Measurements from ENCODE around the gene C19orf81. TPM values are rescaled to one million over a fixed set of nuclear protein-coding genes. Genes with fewer than 3 reads are reported as not detected.

Gene C19orf81
- total RNA-seq, 1 experiment from 2014 or later = 9.2 TPM

DNA sequence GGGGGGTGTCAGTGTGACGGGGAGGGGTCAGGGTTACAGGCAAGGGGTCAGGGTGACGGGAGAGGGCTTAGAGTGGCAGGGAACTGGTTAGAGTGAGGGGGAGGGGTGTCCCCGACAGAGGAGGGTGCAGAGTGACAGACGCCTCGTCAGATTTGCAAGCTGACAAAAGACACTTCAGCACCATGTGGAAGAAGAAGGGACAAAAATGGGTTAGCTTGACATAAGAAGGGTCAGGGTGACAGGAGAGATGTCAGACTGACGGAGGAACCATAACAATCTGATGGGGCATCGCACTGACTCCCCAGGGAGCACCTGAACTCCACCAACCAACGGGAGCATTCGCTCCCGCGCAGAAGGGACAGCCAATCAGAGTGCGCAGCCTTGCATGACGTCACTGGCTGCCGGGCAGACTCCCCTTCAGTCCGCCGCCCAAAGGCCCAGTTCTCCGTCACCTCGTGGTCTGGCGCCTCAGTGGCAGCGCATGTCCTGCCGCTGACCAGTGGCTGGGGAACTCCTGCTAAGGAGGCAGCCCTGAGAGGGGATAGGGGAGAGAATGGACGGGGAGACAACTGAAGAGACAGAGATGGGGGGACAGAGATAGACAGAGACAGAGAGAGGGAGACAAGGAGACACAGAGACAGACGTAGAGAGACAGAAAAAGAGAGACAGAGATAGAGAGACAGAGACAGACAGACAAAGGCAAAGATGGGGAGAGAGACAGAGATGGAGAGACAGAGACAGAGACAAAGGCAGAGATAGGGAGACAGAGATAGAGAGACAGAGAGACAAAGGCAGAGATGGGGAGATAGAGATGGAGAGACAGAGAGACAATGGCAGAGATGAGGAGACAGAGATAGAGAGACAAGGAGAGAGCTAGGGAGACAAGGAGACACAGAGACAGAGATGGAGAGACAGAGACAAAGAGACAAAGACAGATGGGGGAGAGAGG is 30.2 kb downstream of the C19orf81 start:
- peak; percentile 92 for DNase-seq (ENCODE audit: low read depth)

DNA sequence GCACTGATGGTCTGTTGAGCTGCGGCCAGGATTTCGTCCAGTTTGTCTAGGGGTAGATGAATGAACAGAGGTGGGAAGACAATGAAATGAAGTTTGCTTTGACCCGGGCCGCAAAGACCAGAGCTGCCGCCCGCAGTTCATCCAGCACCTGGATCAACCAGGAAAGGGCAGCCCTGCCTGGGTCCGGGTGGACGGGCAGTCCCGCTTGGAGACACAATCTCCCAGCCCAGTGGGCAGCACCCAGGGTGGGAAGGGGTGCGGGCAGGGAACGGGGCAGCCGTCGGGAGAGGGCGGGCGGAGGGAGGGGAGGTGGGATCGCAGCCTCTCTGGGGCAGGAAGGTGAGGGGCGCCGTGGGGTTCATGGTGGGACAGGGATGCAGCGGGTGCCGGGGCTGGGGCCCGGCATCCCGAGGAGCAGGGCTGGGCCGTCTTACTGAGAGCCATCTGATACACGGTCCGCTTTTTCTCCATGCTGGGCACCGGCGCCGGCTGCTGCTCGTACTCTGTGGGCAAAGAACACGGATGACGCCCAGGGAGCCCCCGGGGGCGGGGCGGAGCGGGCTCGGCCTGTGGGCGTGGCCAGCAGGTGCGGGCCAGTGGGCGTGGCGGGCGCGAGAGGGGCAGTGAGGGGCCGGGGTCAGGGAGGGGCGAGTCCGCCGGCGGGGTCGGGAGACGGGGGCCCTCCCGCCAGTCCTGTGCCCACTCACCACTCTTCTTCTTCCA is 37.2 kb downstream of the C19orf81 start:
- DNase-seq (ENCODE audit: low read depth) = no peak

DNA sequence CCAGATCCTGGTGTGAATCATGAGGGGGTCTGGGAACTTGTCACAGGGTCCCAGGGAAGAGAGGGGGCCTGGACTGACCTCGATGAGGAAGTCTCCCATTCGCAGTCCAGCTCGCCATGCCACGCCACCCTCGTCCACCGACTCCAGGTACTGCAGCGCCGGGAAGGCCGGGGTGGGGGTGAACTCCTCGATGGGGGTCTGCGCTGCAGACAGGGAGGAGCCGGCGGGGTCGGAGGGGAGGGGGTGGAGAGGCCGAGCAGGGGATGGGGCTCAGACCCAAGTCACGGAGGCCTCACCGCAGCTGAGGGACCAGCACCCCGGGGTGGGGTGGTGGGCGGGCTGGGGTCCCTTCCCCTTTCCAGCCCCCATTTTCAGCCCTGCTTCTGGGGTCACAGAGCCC is 39.5 kb downstream of the C19orf81 start:
- no peak for DNase-seq (ENCODE audit: low read depth)

DNA sequence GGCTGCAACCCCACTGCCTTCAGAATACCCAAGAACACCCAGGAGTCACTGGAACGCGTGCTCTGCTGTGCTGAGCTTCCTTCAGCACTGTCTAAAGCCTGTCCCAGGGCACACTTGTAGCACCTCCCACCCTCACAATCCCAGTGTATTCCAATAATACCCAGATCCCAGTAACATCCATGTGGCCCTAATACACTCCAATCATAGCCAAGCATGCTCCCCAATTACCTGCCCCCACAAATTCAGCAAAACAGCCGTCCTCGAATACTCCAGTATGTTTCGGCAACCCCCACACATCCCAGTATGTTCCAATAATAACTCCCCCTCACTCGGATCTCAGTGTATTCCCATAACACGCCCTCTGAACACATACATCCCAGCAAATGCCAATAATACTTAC is 41.2 kb downstream of the C19orf81 start:
- no peak for DNase-seq (ENCODE audit: low read depth)

DNA sequence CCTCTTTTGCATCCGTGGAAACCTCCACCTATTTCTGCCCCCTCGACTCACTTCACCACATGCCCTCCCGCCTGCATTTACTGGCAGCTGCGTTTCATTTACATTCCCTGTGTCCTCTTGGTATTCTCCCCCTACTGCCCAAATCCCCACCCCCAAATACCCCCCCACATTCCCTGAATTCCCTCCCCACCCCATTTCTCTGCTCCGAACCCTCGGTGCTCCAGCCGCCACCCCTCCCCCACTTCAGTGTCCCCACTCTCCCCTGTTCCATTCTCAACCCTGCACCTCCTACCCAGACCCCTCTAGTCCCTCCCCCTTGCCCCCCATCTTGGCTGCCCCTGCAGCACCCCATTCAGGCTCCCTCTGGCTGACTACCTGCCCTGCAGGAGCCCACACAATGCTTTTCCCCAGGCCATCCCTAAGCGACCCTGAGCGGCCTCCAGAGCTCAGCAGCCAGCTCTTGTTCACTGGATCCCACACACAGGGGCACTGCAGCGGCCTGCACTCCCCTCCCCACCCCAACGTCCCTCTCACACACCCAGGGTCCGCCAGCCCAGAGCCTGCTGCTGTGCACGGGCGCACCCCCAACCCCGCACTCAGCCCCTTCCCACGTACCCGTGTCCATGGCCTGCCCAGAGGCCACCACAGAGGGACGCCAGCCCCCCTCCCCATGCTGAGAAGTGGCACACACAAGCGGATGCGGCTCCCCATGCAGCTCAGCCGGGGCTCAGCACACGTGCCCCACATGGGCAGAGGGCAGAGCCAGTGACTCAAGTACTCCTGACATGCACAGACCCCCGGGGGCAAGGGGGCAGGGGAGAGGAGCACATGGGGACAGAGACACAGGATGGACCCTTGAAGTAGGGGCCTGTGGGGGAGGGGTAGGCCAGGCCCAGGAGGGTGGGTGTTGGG is 44.1 kb downstream of the C19orf81 start:
- no peak for DNase-seq (ENCODE audit: low read depth)

DNA sequence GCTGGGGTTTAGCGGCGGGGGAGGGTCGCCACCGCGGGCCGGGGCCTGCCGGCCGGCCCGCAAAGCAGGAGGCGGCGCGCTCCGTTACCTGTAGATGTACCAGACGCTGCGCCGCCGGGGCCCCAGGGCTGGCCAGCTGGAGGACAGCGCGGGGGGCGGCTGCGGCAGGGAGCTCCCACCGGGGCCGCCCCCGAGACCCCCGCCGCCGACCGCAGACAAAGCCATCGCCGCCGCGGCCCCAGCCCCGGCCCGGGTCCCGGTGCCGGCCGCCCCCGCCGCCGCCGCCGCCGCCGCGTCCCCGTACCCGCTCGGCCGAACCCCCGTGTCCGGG is 45.5 kb downstream of the C19orf81 start:
- DNase-seq (ENCODE audit: low read depth) = no peak

DNA sequence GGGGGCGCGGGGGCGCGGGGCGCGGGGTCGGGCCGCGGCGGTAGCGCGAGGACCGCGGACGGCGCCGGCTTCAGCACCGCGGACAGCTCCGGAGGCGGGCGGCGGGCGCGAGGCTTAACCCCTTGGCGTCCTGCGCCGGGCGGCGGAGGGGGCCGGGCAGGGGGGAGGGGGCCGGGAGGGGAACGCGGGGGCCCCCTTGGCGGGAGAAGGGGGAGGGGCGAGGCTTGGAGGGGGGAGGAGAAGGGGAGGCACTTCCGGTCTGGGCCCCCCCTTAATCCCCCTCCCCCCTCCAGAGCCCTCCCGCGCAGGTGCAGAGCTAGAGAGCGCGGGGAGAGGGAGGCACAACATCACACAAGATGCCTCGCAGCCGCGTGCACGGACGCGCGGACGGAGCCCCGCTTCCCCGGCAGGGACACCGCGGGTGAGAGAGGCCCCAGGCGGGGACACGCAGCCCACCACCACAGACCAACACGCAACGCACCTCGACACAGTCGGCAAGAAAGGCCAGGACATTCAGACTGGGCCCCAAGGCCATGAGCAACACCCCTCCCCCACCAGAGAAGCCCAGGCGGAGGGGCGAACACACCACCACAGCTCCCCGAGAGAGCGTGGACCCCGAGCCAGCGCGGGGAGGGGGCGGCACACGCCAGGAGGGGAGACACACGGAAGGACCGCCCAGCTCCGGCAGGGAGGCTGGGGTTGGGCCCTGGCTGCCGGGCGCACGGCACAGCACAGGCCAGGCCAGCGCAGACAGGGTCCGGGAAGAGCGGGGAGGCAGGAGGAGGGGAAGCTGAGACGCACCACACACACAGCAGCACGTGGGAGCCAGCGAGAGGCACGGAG is 46.2 kb downstream of the C19orf81 start:
- peak; percentile 42 for DNase-seq (ENCODE audit: low read depth)

DNA sequence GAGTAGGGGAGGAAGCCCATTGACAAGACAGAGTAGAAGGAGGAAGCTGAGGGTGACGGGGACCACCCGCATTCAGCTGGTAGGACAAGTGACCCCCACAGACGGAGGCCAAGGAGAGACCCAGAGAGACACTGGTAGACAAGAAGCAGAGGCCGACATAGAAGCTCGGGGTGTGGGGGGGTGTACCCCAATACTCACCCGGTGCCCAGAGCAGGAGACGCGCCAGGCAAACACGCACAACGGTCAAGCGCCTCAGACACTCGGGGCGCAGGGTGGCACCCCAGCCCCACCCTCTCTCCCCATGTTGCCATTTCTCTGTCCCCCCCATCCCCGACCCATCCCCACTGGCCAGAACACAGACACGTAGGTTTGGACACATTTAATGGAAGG is 46.8 kb downstream of the C19orf81 start:
- DNase-seq (ENCODE audit: low read depth) = no peak

DNA sequence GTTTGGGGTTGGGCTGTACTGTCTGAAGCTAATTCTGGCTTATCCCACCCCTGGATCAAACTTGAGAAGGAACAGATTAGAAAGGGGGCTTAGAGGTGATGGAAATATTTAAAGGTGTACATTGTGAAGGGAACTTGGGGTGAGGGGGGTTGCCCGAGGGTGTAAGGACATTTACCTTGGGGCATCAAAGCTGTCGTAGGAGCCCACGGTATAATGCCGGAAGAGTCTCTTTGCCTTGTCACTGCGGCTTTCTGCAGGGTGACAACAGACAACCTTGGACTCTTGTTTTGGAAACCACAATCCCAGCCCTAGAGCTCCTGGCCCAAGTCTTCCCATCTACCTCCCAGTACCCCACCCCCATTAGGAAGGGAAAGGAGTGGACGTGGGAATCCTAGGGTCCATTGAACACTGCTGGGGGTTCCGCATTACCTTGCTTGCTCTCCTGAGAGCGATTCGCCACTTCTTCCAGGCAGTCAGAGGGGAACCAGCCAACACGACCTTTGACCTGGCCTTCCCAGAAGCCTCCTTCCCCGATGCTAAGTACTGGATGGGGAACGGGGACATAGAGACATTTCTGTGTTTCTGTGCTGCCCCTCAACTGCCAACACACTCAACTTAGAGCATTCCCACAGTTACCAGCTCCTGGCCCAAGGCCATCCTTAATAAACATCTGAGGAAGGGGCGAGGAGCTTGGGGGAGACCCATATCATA is 48.3 kb downstream of the C19orf81 start:
- no peak for DNase-seq (ENCODE audit: low read depth)

DNA sequence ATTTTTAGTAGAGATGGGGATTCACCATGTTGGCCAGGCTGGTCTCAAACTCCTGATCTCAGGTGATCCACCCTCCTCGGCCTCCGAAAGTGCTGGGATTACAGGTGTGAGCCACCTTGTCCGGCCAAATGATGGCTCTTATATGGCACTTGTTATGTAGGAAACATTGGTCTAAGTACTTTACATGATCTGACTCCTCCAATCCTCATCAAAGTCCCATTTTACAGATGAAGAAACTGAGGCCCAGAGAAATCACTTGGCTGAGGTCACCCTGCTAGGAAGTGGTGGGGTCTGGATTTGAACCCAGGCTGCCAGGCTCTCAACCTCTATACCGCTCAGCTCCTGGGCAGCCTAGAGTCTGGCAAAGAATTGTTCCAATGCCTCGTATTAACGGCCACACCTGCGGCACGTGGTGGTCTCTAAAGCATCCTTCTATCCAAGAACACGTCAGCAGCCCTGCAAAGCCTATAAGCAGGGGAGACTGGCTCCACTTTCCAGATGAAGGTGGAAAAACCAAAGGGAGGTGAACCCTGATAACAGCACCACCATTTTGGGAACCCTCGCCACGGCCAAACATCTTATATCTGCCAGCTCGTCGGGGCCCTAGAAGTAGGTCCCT is 52.2 kb downstream of the C19orf81 start:
- no peak for DNase-seq (ENCODE audit: low read depth)

DNA sequence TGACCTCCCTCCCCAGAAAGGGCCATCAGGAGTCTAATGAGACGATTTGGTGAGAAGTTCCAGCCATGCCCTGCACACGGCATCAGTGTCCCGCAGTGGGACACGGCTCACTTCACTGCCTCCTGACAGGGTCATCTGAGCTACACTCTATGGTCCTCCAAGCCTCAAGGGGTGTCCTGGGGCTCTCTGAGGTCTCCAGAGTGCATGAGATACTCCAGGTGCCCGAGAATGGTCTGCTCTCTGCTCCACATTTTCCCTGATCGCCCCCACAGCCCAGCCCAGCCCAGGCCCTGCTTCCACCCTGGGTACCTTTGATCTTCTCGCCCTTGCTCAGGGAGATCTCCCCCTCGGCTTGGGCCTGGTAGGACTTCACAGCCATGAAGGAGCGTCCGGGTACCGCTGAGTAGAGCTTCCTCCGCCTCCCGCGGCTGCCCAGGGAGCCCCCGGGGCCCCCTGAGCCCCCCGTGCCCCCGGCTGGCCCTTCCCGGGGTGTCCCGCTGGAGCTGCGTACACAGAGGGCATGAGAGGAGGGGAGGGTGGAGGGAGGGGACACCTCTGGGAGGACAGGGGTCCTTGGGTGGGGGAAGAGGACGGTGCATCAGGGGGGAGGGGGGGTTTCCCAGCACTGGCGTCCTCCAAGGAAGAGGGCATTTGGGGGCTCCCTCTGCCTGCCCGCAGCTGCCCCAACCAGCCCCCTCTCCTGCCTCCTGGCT is 53.1 kb downstream of the C19orf81 start:
- DNase-seq (ENCODE audit: low read depth) = no peak

DNA sequence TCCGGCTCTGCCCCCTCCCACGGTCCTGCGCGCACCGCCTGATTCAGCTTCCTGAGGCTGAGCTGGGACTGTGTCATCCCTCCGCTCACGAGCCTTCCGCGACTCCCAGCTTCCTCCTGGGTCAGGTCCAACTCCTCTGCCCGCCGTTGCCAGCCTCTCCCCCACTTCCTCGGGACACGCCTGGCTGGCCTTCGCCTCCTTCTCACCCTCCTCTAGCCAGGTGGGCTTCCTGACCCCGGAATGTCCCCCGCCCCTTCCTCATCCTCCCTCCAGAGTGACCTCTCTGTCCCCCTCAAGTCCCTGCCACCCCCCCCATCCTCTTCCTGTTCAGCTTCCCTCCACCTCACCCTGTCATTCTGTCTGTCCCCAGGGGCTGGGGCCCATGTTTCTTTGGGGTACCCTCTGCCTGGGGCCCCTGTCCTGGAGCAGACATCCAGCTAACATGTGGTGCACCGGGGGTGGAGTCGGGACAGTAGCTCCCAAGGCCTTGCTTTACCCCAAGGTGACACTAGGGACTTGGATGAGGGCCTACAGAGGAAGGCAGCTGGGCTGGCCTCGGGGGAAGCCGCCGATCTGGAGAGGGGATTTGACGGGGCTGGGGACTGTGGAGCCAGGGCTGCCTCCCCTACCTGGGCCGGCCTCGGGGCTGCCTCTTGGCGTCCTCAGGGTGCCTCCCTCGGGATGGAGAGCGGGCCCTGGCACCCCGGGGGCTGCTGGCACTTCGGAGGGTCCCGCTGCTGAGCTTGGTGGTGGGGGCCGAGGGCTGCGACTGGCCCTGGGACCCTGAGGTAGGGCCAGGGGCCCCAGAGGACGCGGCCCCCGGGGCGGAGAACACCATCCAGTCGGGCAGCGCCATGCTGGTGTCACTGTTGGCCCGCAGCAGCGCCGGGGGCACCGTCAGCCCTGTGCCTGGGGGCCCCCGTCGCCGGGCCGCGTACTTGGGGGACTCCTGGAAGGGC is 53.9 kb downstream of the C19orf81 start:
- DNase-seq (ENCODE audit: low read depth) = peak; percentile 82

DNA sequence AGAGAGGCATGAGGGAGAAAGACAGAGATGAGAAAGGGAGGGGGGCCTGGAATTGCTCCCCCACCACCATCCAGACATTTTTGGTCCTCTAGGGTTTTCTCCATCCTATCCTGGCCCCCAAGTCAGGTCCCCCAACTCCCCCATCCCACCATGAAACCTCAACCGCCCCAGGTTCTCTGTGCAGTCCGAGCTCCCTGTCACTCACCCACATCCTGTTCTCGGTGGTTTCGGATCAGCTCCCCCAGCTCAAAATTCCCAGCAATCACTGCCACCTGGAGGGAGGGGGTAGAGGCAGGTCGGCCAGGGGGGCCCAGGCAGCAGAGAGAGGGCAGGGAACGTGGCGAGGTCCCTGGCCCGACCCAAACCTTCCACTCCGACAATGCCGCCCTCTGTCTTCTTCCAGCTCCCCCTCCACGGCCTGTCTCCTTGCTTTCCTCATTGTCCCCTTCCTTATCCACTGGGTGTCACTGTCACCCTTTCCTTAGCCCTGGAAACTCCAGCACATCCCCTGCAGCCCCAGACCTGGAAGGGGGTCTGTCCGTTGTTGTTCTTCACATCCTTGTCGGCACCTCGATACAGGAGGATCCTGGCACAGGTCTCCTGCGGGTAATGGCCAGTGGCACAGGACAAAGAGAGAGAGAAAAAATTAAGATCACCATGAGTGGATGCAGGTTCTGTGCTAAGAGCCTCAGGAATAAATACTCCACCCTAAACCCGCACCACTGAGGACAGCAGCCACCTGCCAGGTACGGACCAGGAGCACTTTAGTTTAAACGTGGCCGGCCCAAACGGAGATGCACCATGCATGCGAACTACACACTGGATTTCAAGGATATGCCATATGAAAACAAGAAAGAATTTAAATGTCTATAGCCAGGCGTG is 54.9 kb downstream of the C19orf81 start:
- peak; percentile 59 for DNase-seq (ENCODE audit: low read depth)

DNA sequence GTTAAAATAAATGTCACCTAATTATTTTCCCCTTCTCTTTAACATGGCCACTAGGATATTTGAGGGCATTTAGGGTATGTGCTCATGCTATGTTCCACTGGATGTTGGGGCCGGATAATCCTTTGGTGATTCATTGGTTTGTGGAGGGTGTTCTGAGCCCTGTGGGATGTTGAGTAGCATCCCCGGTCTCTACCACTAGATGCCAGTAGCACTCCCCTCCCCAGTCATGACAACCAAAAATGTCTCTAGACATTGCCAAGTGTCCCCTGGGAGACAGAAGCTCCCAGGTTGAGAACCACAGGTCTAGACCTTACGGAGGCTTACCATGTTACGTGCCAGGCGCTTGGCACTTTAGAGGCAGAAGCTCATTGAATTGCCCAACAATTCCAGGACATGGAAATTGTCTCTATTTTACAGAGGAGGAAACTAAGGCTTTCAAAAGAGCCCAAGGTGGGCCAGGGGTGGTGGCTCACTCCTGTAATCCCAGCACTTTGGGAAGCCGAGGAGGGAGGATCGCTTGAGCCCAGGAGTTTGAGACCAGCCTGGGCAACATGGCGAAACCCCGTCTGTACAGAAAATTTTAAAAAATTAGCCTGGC is 56.3 kb downstream of the C19orf81 start:
- peak; percentile 88 for DNase-seq (ENCODE audit: low read depth)

DNA sequence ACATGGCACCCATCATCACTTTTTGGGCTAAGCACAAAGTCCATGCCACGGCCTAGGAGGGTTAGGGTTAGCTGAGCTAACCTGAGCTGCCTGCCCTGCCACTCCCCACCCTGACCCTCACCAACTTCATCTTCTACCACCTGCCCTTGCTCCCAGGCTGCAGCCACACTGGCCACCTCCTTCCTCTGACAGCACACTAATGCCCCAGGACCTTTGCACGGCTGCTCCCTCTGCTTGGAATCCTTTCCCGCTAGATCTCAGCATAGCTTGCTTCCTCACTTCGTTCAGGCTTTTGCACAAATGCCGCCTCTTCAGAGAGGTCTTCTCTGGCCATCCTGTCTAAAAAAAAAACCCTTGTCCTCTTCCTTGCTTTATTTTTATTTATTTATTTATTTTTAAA is 57.1 kb downstream of the C19orf81 start:
- DNase-seq (ENCODE audit: low read depth) = no peak

DNA sequence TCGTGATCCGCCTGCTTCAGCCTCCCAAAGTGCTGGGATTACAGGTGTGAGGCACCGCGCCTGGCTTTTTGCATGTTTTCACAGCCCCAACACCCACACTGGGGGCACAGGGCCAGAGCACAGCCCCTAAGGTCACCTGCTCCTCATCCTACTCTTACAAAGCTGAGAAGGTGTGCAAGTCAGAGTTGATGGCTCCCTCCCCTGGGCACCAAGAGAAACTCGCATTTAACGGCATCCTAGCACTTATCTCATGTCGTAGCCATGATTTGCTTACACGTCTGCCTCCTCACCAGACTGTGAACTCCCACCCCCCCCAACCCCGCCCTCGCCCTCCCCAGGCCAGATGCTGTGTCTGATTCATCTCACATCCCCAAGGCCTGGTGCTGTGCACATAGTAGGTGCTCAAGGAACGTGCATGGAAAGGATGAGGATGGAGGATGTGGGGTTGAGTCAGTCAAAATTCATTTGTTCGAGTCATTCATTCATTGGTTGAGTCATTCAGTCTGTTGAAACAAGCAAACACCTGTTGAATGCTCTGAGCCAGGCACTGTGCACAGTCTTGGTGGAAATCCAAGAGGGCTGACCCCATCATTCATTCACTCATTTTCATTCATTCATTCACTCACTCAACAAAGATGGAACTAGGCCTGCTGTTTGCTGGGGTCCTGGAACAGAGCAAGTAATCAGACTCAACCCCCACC is 59.1 kb downstream of the C19orf81 start:
- no peak for DNase-seq (ENCODE audit: low read depth)
